HepG2 (cell line): Measurements from ENCODE around the gene TMEM134. TPM values are rescaled to one million over a fixed set of nuclear protein-coding genes. Genes with fewer than 3 reads are reported as not detected.

Source experiments
- ARHGAP35 ChIP-seq: sonication (generic); formaldehyde crosslinking; IDR thresholded peaks from 2 replicates; pipeline ENCODE4 v1.9.0; 2022; ENCODE audit warnings: mild to moderate bottlenecking, inconsistent platforms, moderate library complexity, missing genetic modification reagents, borderline replicate concordance
- ARID3A ChIP-seq: IDR thresholded peaks from 2 replicates; pipeline ENCODE4 v1.6.1; 2012; ENCODE audit warnings: low read depth, low read length, improper control_type of control experiment
- GLI4 ChIP-seq: sonication (generic); formaldehyde crosslinking; IDR thresholded peaks from 2 replicates; pipeline ENCODE4 v1.5.1; 2020; ENCODE audit warnings: missing genetic modification reagents, mild to moderate bottlenecking, moderate library complexity, borderline replicate concordance
- IKZF1 ChIP-seq: fragments of 450-650 bp; IDR thresholded peaks from 2 replicates; pipeline ENCODE4 v1.7.1; 2016
- JUND ChIP-seq: sonication (generic); formaldehyde crosslinking; IDR thresholded peaks from 2 replicates; pipeline ENCODE4 v1.8.0; 2022; ENCODE audit warnings: mild to moderate bottlenecking, missing genetic modification reagents
- MAZ ChIP-seq, 2 experiments: sonication (generic) in 1 of 2; formaldehyde crosslinking in 1 of 2; IDR thresholded peaks; 2 replicates each; pipeline versions ENCODE4 v1.5.0 to v1.6.1; 2012 to 2020; ENCODE audit warnings: low read depth in 2 of 2, mild to moderate bottlenecking in 2 of 2, borderline replicate concordance in 1 of 2, improper control_type of control experiment in 1 of 2, low read length in 1 of 2, missing genetic modification reagents in 1 of 2, moderate library complexity in 1 of 2
- NBN ChIP-seq: fragments of 450-650 bp; conservative IDR thresholded peaks from 2 replicates; pipeline ENCODE4 v1.6.1; 2017
- NFIB ChIP-seq: sonication (generic); formaldehyde crosslinking; IDR thresholded peaks from 2 replicates; pipeline ENCODE4 v1.9.0; 2021; ENCODE audit warnings: missing genetic modification reagents, mild to moderate bottlenecking, borderline replicate concordance
- REXO4 ChIP-seq: sonication (generic); formaldehyde crosslinking; IDR thresholded peaks from 2 replicates; pipeline ENCODE4 v1.8.0; 2022; ENCODE audit warnings: missing genetic modification reagents, mild to moderate bottlenecking, borderline replicate concordance
- RNF2 ChIP-seq: fragments of 450-650 bp; conservative IDR thresholded peaks from 2 replicates; pipeline ENCODE4 v1.6.1; 2016; ENCODE audit warnings: low read depth
- SMAD9 ChIP-seq: sonication (generic); formaldehyde crosslinking; IDR thresholded peaks from 2 replicates; pipeline ENCODE4 v1.5.1; 2020; ENCODE audit warnings: mild to moderate bottlenecking, missing genetic modification reagents
- TFE3 ChIP-seq: IDR thresholded peaks from 2 replicates; pipeline ENCODE4 v1.6.1; 2016
- ZC3H4 ChIP-seq: sonication (generic); formaldehyde crosslinking; IDR thresholded peaks from 2 replicates; pipeline ENCODE4 v1.4.0; 2020; ENCODE audit warnings: missing genetic modification reagents, borderline replicate concordance
- ZKSCAN8 ChIP-seq: IDR thresholded peaks from 2 replicates; pipeline ENCODE4 v1.6.1; 2016; ENCODE audit warnings: borderline replicate concordance, missing genetic modification reagents, missing compliant biosample characterization
- ZNF234 ChIP-seq: sonication (generic); formaldehyde crosslinking; conservative IDR thresholded peaks from 2 replicates; pipeline ENCODE4 v1.5.1; 2020; ENCODE audit warnings: mild to moderate bottlenecking, missing genetic modification reagents
- ZSCAN30 ChIP-seq: sonication (generic); formaldehyde crosslinking; IDR thresholded peaks from 2 replicates; pipeline ENCODE4 v1.5.0; 2020; ENCODE audit warnings: mild to moderate bottlenecking, missing genetic modification reagents
- polyA plus RNA-seq, 8 experiments: library from polyadenylated mRNA; depleted of rRNA in 3 of 8; stranded (reverse) in 7 of 8; unstranded in 1 of 8; fragments of >200 nt; fragmentation: Illumina TruSeq in 4 of 8; extraction: Trizol in 4 of 8; gene quantifications; 2 replicates each; pipeline versions ENCODE4 v1.2.1 to v1.2.3, GENCODE V29; 2011 to 2016; ENCODE audit warnings: low read depth in 4 of 8, missing spikeins in 1 of 8, mixed read lengths in 1 of 8; ENCODE audit not compliant: insufficient read depth in 1 of 8
- total RNA-seq, 5 experiments: library from RNA; depleted of rRNA; stranded (reverse); fragments of >200 nt; fragmentation: Illumina TruSeq; extraction: Trizol; gene quantifications; 2 replicates each; pipeline ENCODE4 v1.2.3, GENCODE V29; 2016; ENCODE audit warnings: low read depth in 1 of 5
- TF ChIP-seq, protein P1 (sequence below): sonication (generic); formaldehyde crosslinking; IDR thresholded peaks from 2 replicates; pipeline ENCODE4 v1.4.0; 2020; ENCODE audit warnings: missing genetic modification reagents
- TF ChIP-seq, protein P2 (sequence below): sonication (generic); formaldehyde crosslinking; IDR thresholded peaks from 2 replicates; pipeline ENCODE4 v1.5.1; 2020; ENCODE audit warnings: mild to moderate bottlenecking, missing genetic modification reagents
- TF ChIP-seq, protein P3 (sequence below): IDR thresholded peaks from 2 replicates; pipeline ENCODE4 v1.6.1; 2016; ENCODE audit warnings: missing compliant biosample characterization, missing genetic modification reagents, borderline replicate concordance

TMEM134 gene
- total and polyA plus RNA-seq, 2 of the 13 experiments (the other 11 are each of a cell fraction or from before 2014, with no cell fraction given), result 6.9 to 26.9 TPM

GRCh38 chr11:67505605-67506396, 36.8 kb upstream of the TMEM134 start (continued):
- no peak for TF ChIP-seq REXO4 (CRISPR knock-in tag)
- no peak for TF ChIP-seq MAZ (IDR thresholded peaks at IDR 0.05; ENCODE audit: borderline replicate concordance, low read depth, low read length)
- 0 out of 2 replicates have a peak, but pooled peaks have one; percentile 39 for TF ChIP-seq MAZ (CRISPR knock-in tag; IDR thresholded peaks at IDR 0.05; ENCODE audit: low read depth)
- TF ChIP-seq ZNF234 (CRISPR knock-in tag), result no peak
- TF ChIP-seq NBN, result no peak
- no peak for TF ChIP-seq ZC3H4 (CRISPR knock-in tag)
- TF ChIP-seq TFE3 (CRISPR knock-in tag), result no peak; the same call in 1 of the 2 replicates
- TF ChIP-seq, protein P1, sequence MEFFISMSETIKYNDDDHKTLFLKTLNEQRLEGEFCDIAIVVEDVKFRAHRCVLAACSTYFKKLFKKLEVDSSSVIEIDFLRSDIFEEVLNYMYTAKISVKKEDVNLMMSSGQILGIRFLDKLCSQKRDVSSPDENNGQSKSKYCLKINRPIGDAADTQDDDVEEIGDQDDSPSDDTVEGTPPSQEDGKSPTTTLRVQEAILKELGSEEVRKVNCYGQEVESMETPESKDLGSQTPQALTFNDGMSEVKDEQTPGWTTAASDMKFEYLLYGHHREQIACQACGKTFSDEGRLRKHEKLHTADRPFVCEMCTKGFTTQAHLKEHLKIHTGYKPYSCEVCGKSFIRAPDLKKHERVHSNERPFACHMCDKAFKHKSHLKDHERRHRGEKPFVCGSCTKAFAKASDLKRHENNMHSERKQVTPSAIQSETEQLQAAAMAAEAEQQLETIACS, result no peak
- TF ChIP-seq NFIB, result no peak
- no peak for TF ChIP-seq IKZF1
- no peak for TF ChIP-seq ARHGAP35 (CRISPR knock-in tag)
- TF ChIP-seq, protein P2, sequence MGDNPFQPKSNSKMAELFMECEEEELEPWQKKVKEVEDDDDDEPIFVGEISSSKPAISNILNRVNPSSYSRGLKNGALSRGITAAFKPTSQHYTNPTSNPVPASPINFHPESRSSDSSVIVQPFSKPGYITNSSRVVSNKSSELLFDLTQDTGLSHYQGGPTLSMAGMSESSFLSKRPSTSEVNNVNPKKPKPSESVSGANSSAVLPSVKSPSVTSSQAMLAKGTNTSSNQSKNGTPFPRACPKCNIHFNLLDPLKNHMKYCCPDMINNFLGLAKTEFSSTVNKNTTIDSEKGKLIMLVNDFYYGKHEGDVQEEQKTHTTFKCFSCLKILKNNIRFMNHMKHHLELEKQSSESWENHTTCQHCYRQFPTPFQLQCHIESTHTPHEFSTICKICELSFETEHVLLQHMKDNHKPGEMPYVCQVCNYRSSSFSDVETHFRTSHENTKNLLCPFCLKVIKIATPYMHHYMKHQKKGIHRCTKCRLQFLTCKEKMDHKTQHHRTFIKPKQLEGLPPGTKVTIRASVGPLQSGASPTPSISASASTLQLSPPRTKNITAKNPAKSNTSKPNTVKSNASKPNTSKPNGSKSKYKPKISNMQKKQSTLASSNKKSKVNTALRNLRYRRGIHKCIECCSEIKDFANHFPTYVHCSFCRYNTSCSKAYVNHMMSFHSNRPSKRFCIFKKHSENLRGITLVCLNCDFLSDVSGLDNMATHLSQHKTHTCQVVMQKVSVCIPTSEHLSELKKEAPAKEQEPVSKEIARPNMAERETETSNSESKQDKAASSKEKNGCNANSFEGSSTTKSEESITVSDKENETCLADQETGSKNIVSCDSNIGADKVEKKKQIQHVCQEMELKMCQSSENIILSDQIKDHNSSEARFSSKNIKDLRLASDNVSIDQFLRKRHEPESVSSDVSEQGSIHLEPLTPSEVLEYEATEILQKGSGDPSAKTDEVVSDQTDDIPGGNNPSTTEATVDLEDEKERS (CRISPR knock-in tag), result no peak
- no peak for TF ChIP-seq ARID3A
- TF ChIP-seq SMAD9, result peak; percentile 41; the same call in 1 of the 2 replicates
- TF ChIP-seq JUND (CRISPR knock-in tag), result no peak; the same call in 1 of the 2 replicates
- peak; percentile 58; the same call in 1 of the 2 replicates for TF ChIP-seq GLI4 (CRISPR knock-in tag)
- TF ChIP-seq, protein P3, sequence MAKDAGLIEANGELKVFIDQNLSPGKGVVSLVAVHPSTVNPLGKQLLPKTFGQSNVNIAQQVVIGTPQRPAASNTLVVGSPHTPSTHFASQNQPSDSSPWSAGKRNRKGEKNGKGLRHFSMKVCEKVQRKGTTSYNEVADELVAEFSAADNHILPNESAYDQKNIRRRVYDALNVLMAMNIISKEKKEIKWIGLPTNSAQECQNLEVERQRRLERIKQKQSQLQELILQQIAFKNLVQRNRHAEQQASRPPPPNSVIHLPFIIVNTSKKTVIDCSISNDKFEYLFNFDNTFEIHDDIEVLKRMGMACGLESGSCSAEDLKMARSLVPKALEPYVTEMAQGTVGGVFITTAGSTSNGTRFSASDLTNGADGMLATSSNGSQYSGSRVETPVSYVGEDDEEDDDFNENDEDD (CRISPR knock-in tag), result peak; percentile 14; the same call in 1 of the 2 replicates
- TF ChIP-seq ZKSCAN8, result no peak
- TF ChIP-seq ZSCAN30 (CRISPR knock-in tag), result no peak
- 0 out of 2 replicates have a peak, but pooled peaks have one; percentile 41 for TF ChIP-seq RNF2
